ENCODE measurements around the gene MAP7D1.

The MAP7D1 gene

GRCh38 chr1:36163426-36163825 lies 7.5 kb downstream of the MAP7D1 start:
- H3K4me3 Mint-ChIP-seq = no peak overlapping the region
- H3K36me3 Mint-ChIP-seq (ENCODE audit: low read depth) = peaks cover 82% of the 10 kb centered on the region
- DNase-seq = no peak
- H3K27me3 Mint-ChIP-seq = no peaks in the 10 kb centered on the region
- no peaks in the 10 kb centered on the region for H3K9me3 Mint-ChIP-seq
- H3K4me1 Mint-ChIP-seq (ENCODE audit: low read depth) = peaks cover 73% of the 10 kb centered on the region
- peak overlapping the region; percentile 96 for H3K27ac Mint-ChIP-seq

GRCh38 chr1:36164361-36164760 lies 8.4 kb downstream of the MAP7D1 start:
- Mint-ChIP-seq H3K9me3 (no peaks in the 10 kb centered on the region), H3K36me3 (ENCODE audit: low read depth) (peaks cover 80% of the 10 kb centered on the region), H3K27ac (peak overlapping the region; percentile 79), H3K27me3 (no peaks in the 10 kb centered on the region), H3K4me3 (no peak overlapping the region), H3K4me1 (ENCODE audit: low read depth) (peaks cover 67% of the 10 kb centered on the region)
- DNase-seq = no peak

DNA sequence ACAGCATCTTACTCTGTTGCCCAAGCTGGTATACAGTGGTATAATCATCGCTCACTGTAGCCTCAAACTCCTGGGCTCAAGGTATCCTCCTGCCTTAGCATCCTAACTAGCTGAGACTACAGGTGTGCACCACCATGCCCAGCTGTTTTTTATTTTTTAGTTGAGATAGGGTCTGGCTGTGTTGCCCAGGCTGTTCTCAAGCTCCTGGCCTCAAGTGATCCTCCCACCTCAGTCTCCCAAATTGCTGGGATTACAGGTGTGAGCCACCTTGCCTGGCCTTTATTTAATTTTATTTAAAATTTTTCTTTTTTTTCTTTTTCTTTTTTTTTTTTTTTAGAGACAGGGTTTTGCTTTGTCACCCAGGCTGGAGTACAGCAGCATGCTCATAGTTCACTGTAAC lies 9.2 kb downstream of the MAP7D1 start:
- Mint-ChIP-seq H3K4me3 (no peak overlapping the region), H3K9me3 (no peaks in the 10 kb centered on the region), H3K27me3 (no peaks in the 10 kb centered on the region), H3K4me1 (ENCODE audit: low read depth) (peaks cover 60% of the 10 kb centered on the region), H3K36me3 (ENCODE audit: low read depth) (peaks cover 80% of the 10 kb centered on the region), H3K27ac (no peak overlapping the region)
- no peak for DNase-seq

DNA sequence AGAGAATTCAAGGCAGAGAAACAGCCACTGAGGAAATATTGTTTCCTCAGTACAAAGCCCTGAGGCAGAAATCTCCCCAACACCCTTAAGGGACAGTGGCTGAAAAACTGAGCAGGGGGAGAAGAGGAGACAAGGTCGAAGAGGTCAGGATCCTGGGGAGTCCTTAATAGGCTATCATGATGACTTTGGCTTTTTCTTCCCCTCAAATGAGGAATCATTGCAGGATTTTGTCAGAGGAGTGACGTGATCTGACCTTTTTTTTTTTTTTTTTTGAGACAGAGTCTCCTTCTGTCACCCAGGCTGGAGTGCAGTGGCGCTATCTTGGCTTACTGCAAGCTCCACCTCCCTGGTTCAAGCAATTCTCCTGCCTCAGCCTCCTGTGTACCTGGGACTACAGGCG lies 10.2 kb downstream of the MAP7D1 start:
- DNase-seq = no peak
- H3K27ac Mint-ChIP-seq = peak overlapping the region; percentile 38
- peaks cover 80% of the 10 kb centered on the region for H3K36me3 Mint-ChIP-seq (ENCODE audit: low read depth)
- H3K27me3 Mint-ChIP-seq = no peaks in the 10 kb centered on the region
- H3K4me3 Mint-ChIP-seq = no peak overlapping the region
- peaks cover 51% of the 10 kb centered on the region for H3K4me1 Mint-ChIP-seq (ENCODE audit: low read depth)
- H3K9me3 Mint-ChIP-seq = no peaks in the 10 kb centered on the region

DNA sequence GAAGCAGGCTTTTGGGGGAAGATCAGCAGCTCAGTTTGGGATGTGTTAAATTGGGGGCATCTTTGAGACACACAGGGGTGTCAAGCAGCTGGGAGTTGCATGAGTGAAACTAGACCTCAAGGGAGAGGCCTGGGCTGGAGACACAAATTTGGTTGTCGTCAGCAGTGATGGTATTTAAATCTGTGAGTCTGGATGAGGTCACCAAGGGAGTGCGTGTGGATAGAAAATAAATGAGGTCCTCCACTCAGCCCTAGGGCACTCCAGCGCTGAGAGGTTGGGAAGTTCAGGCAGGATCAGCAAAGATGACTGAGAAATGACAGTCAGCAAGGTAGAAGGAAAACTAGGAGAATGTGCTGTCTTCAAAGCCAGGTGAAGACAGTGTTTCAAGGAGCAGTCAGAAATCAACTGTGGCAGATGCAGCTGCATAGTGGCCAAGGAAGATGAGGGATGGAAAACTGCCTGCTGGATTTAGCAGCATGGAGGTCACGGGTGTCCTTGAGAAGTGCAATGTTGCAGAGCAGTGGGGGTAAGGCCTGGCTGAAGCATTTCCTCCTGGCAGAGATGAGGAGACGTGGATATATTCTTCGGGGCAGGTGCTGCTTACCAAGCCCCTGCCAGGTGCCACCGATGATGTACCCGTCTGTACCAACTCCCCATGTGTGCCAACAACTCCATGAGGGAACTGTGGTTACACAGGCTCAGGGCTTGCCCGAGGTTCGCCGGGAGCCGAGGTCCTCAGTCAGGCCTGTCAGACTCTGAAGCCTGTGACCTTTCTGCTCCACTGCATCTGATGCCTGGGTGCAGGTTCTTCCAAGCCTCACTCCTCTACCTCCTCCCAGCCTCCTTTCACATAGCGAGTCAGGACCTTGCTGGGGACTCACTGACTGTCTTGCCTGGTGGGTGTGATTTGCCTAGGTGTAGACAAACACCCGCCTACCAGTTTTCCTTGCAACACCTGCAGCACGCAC lies 11.3 kb downstream of the MAP7D1 start:
- Mint-ChIP-seq H3K4me1 (ENCODE audit: low read depth) (peaks cover 42% of the 10 kb centered on the region), H3K27me3 (no peaks in the 10 kb centered on the region), H3K27ac (peak overlapping the region; percentile 76), H3K4me3 (no peak overlapping the region), H3K9me3 (no peaks in the 10 kb centered on the region), H3K36me3 (ENCODE audit: low read depth) (peaks cover 80% of the 10 kb centered on the region)
- DNase-seq = no peak

DNA sequence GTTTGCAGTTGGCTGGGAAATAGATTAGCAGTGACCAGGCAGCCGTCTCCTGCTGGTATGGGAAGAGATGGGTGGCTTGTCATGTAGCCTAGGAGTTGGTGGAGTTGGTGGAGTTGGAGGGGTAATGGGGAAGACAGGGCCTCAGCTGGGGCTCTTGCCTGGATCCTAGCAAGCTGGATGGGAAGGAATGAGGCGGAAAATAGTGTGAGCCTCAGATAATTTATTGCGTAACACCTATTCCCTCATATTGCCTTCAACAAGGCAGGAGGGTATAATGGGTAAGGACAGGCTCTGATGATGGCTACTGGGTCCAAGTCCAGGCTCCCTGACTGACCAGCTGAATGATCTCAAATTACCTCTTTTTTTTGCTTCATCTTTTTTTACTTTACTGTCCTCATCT lies 12.6 kb downstream of the MAP7D1 start:
- DNase-seq = no peak
- H3K9me3 Mint-ChIP-seq = no peaks in the 10 kb centered on the region
- H3K4me1 Mint-ChIP-seq (ENCODE audit: low read depth) = peaks cover 37% of the 10 kb centered on the region
- peak overlapping the region; percentile 76 for H3K27ac Mint-ChIP-seq
- peaks cover 80% of the 10 kb centered on the region for H3K36me3 Mint-ChIP-seq (ENCODE audit: low read depth)
- no peak overlapping the region for H3K4me3 Mint-ChIP-seq
- H3K27me3 Mint-ChIP-seq = no peaks in the 10 kb centered on the region

GRCh38 chr1:36170643-36171412 lies 14.9 kb downstream of the MAP7D1 start:
- no peak for DNase-seq
- Mint-ChIP-seq H3K4me1 (ENCODE audit: low read depth) (peaks cover 28% of the 10 kb centered on the region), H3K9me3 (no peaks in the 10 kb centered on the region), H3K4me3 (no peak overlapping the region), H3K27me3 (no peaks in the 10 kb centered on the region), H3K36me3 (ENCODE audit: low read depth) (peaks cover 89% of the 10 kb centered on the region), H3K27ac (peak overlapping the region; percentile 69)

- no peak for DNase-seq
- Mint-ChIP-seq H3K27me3 (no peaks in the 10 kb centered on the region), H3K4me3 (no peak overlapping the region), H3K27ac (peak overlapping the region; percentile 84), H3K36me3 (ENCODE audit: low read depth) (peaks cover 86% of the 10 kb centered on the region), H3K4me1 (ENCODE audit: low read depth) (peaks cover 15% of the 10 kb centered on the region), H3K9me3 (no peaks in the 10 kb centered on the region)
Observed at GRCh38 chr1:36172017-36172747, 16.2 kb downstream of the MAP7D1 start.

DNA sequence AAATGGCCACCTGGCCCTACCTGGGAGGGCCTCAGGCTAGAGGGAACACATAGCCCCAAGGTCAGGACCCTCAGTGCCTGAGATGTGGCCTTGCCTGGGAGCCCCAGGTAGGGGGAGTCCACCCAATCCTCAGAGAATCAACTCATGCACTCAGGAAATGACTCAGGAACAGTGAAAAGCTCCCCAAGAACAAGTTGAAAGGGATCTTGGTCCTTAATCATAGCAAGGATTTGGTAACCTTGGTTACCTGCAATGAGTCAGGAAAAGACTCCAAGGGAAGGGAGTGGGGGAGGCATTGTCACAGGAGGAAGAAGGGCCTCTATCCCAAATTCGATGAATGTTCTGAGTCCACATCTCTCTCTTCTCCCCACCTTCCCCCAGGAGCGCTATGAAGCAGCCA lies 17.0 kb downstream of the MAP7D1 start:
- Mint-ChIP-seq H3K9me3 (no peaks in the 10 kb centered on the region), H3K4me1 (ENCODE audit: low read depth) (peaks cover 12% of the 10 kb centered on the region), H3K27me3 (no peaks in the 10 kb centered on the region), H3K27ac (peak overlapping the region; percentile 84), H3K36me3 (ENCODE audit: low read depth) (peaks cover 87% of the 10 kb centered on the region), H3K4me3 (no peak overlapping the region)
- DNase-seq = no peak

- Mint-ChIP-seq H3K4me1 (ENCODE audit: low read depth) (peaks cover 8% of the 10 kb centered on the region), H3K4me3 (no peak overlapping the region), H3K27ac (peak overlapping the region; percentile 64), H3K27me3 (no peaks in the 10 kb centered on the region), H3K9me3 (no peaks in the 10 kb centered on the region), H3K36me3 (ENCODE audit: low read depth) (peaks cover 92% of the 10 kb centered on the region)
- no peak for DNase-seq
Observed at GRCh38 chr1:36174713-36175112, 18.8 kb downstream of the MAP7D1 start.

- no peak overlapping the region for H3K4me3 Mint-ChIP-seq
- peaks cover 93% of the 10 kb centered on the region for H3K36me3 Mint-ChIP-seq (ENCODE audit: low read depth)
- no peak for DNase-seq
Observed at GRCh38 chr1:36175137-36176095, 19.5 kb downstream of the MAP7D1 start.

DNA sequence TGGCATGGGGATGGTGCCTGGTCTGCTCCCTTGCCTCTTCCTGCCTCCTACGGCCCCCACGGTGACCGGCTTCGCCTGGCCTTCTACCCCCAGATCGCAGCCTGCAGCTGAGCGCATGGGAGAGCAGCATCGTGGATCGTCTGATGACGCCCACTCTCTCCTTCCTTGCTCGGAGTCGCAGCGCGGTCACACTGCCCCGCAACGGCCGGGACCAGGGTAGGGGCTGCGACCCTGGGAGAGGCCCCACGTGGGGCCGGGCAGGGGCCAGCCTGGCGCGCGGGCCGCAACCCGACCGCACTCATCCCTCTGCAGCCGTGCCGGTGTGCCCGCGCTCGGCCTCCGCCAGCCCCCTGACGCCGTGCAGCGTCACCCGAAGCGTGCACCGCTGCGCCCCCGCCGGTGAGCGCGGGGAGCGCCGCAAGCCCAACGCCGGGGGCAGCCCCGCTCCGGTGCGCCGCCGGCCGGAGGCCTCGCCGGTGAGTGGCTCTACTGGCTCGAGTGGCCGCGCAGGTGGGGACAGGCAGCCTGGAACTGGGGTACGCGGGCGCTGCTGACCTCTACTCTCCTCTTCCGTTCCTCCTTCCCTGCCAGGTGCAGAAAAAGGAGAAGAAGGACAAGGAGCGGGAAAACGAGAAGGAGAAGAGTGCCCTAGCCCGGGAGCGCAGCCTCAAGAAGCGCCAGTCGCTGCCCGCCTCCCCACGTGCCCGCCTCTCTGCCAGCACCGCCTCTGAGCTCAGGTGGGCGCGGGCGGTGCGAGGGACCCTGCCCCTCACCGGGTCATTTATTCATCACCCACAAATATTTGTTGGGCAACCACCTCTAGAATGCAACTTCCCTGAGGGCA lies 20.4 kb downstream of the MAP7D1 start:
- Mint-ChIP-seq H3K27me3 (no peaks in the 10 kb centered on the region), H3K4me1 (ENCODE audit: low read depth) (peaks cover 8% of the 10 kb centered on the region), H3K9me3 (no peaks in the 10 kb centered on the region), H3K27ac (no peak overlapping the region), H3K4me3 (no peak overlapping the region), H3K36me3 (ENCODE audit: low read depth) (peaks cover 93% of the 10 kb centered on the region)
- no peak for DNase-seq

More at GRCh38 chr1:36175137-36176095, 19.5 kb downstream of the MAP7D1 start:
- no peaks in the 10 kb centered on the region for H3K9me3 Mint-ChIP-seq
- peak overlapping the region; percentile 64 for H3K27ac Mint-ChIP-seq
- H3K4me1 Mint-ChIP-seq (ENCODE audit: low read depth) = peaks cover 8% of the 10 kb centered on the region
- no peaks in the 10 kb centered on the region for H3K27me3 Mint-ChIP-seq

All from activated T-cell treated with anti-CD3 and anti-CD28 coated beads, Interleukin-2, amount 50 U/mL, for 24 hours (primary cell).